ENCODE results near the gene OR6V1.

DNA sequence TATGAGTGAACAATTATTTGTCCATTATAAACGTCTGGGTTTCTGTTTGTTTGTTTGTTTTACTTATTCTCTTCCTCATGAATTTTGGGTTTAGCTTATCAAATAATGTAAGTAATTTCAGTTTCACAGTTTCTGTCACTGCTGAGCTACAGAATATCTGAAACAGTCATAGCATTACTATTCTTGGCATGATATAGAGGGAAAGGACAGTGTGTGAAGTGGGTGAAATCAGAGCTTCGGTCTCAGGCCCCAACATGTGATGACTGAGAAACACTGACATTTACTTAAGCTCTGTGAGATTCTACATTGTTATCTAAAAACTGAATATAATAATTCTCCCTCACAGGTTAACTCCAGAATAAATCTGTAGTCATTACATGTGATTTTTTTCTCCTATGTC is 8.8 kb upstream of the OR6V1 start:
- TF ChIP-seq, protein P1, sequence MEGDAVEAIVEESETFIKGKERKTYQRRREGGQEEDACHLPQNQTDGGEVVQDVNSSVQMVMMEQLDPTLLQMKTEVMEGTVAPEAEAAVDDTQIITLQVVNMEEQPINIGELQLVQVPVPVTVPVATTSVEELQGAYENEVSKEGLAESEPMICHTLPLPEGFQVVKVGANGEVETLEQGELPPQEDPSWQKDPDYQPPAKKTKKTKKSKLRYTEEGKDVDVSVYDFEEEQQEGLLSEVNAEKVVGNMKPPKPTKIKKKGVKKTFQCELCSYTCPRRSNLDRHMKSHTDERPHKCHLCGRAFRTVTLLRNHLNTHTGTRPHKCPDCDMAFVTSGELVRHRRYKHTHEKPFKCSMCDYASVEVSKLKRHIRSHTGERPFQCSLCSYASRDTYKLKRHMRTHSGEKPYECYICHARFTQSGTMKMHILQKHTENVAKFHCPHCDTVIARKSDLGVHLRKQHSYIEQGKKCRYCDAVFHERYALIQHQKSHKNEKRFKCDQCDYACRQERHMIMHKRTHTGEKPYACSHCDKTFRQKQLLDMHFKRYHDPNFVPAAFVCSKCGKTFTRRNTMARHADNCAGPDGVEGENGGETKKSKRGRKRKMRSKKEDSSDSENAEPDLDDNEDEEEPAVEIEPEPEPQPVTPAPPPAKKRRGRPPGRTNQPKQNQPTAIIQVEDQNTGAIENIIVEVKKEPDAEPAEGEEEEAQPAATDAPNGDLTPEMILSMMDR (conservative IDR thresholded peaks at IDR 0.05; ENCODE audit: low read length): no peak
- no peak for TF ChIP-seq EZH2phosphoT487 (IDR thresholded peaks at IDR 0.05; ENCODE audit: borderline replicate concordance, low read depth, low read length)
